Endothelial cell (in vitro differentiated cells): ENCODE data around the gene LMF1. TPM values are rescaled to one million over a fixed set of nuclear protein-coding genes. Genes with fewer than 3 reads are reported as not detected.
"Not testable (repeated sequence)": the region's sequence is repeated elsewhere in the genome, so short reads cannot be mapped to it uniquely, and the experiment has no call there.

Experiments used
- DNase-seq: peaks from one replicate; pipeline ENCODE4 v3.0.0; 2021; ENCODE audit warnings: low spot score
- H3K27ac Mint-ChIP-seq: one replicate; pipeline ENCODE4 v1.8.0; 2021; ENCODE audit warnings: mixed read lengths, inconsistent platforms; ENCODE audit not compliant: unreplicated experiment
- H3K27me3 Mint-ChIP-seq: one replicate; pipeline ENCODE4 v1.8.0; 2021; ENCODE audit warnings: mild to moderate bottlenecking, moderate library complexity, mixed read lengths, inconsistent platforms; ENCODE audit not compliant: unreplicated experiment
- H3K36me3 Mint-ChIP-seq: one replicate; pipeline ENCODE4 v1.8.0; 2021; ENCODE audit warnings: mild to moderate bottlenecking, low read depth, mixed read lengths, inconsistent platforms; ENCODE audit not compliant: unreplicated experiment
- H3K4me1 Mint-ChIP-seq: one replicate; pipeline ENCODE4 v1.8.0; 2021; ENCODE audit warnings: mild to moderate bottlenecking, mixed read lengths, inconsistent platforms; ENCODE audit not compliant: unreplicated experiment
- H3K4me3 Mint-ChIP-seq: one replicate; pipeline ENCODE4 v1.8.0; 2021; ENCODE audit warnings: mild to moderate bottlenecking, mixed read lengths, inconsistent platforms; ENCODE audit not compliant: unreplicated experiment
- H3K9me3 Mint-ChIP-seq: one replicate; pipeline ENCODE4 v1.8.0; 2021; ENCODE audit warnings: mixed read lengths, inconsistent platforms; ENCODE audit not compliant: unreplicated experiment
- CTCF ChIP-seq: fragments of 200-600 bp; sonication (generic); IDR thresholded peaks from one replicate; pipeline ENCODE4 v1.5.0; 2021; ENCODE audit warnings: antibody characterized with exemption; ENCODE audit not compliant: unreplicated experiment
- total RNA-seq: library from RNA; stranded (reverse); fragmentation: NEBNext Ultra II Directional; extraction: Animal tissue kit (Norgen Biotek cat#: 25700); gene quantifications from one replicate; pipeline ENCODE4 v1.2.1, GENCODE V29; 2021; ENCODE audit not compliant: unreplicated experiment

LMF1 gene
- total RNA-seq, 1 donor from 2014 or later: 21.7 TPM

- H3K4me1 Mint-ChIP-seq: no peaks in the 10 kb centered on the region
- H3K27me3 Mint-ChIP-seq: no peaks in the 10 kb centered on the region
- no peak overlapping the region for H3K27ac Mint-ChIP-seq
- H3K4me3 Mint-ChIP-seq: no peak overlapping the region
- no peak for TF ChIP-seq CTCF
- H3K36me3 Mint-ChIP-seq: no peaks in the 10 kb centered on the region
- no peak for DNase-seq
- no peaks in the 10 kb centered on the region for H3K9me3 Mint-ChIP-seq
Measured at GRCh38 chr16:824194-824593, 146.6 kb downstream of the LMF1 start.

- no peak overlapping the region for H3K4me3 Mint-ChIP-seq
- no peak overlapping the region for H3K27ac Mint-ChIP-seq
- H3K9me3 Mint-ChIP-seq: no peaks in the 10 kb centered on the region
- no peaks in the 10 kb centered on the region for H3K27me3 Mint-ChIP-seq
- DNase-seq: no peak
- no peaks in the 10 kb centered on the region for H3K4me1 Mint-ChIP-seq
- TF ChIP-seq CTCF: no peak
- H3K36me3 Mint-ChIP-seq: no peaks in the 10 kb centered on the region
Measured at GRCh38 chr16:822909-823297, 147.9 kb downstream of the LMF1 start.

- H3K27ac Mint-ChIP-seq: no peak overlapping the region
- no peak overlapping the region for H3K4me3 Mint-ChIP-seq
- no peaks in the 10 kb centered on the region for H3K27me3 Mint-ChIP-seq
- H3K9me3 Mint-ChIP-seq: no peaks in the 10 kb centered on the region
- DNase-seq: no peak
- no peak for TF ChIP-seq CTCF
- no peaks in the 10 kb centered on the region for H3K4me1 Mint-ChIP-seq
- no peaks in the 10 kb centered on the region for H3K36me3 Mint-ChIP-seq
Measured at GRCh38 chr16:822174-822908, 148.4 kb downstream of the LMF1 start.

GRCh38 chr16:821751-822150, 149.0 kb downstream of the LMF1 start:
- DNase-seq: no peak
- no peaks in the 10 kb centered on the region for H3K36me3 Mint-ChIP-seq
- no peaks in the 10 kb centered on the region for H3K27me3 Mint-ChIP-seq
- no peak for TF ChIP-seq CTCF
- no peak overlapping the region for H3K27ac Mint-ChIP-seq
- H3K4me3 Mint-ChIP-seq: no peak overlapping the region
- no peaks in the 10 kb centered on the region for H3K9me3 Mint-ChIP-seq
- H3K4me1 Mint-ChIP-seq: no peaks in the 10 kb centered on the region

- DNase-seq: no peak
- TF ChIP-seq CTCF: no peak
- Mint-ChIP-seq H3K4me1 (no peaks in the 10 kb centered on the region), H3K4me3 (no peak overlapping the region), H3K27ac (no peak overlapping the region), H3K9me3 (no peaks in the 10 kb centered on the region), H3K27me3 (no peaks in the 10 kb centered on the region), H3K36me3 (no peaks in the 10 kb centered on the region)
Measured at GRCh38 chr16:820748-821147, 150.0 kb downstream of the LMF1 start.

GRCh38 chr16:820044-820408, 150.8 kb downstream of the LMF1 start:
- H3K27ac Mint-ChIP-seq, H3K4me1 Mint-ChIP-seq, H3K9me3 Mint-ChIP-seq, H3K4me3 Mint-ChIP-seq, H3K27me3 Mint-ChIP-seq, DNase-seq, H3K36me3 Mint-ChIP-seq: not testable (repeated sequence)
